Stimulated activated CD4-positive, alpha-beta T cell treated with anti-CD3 and anti-CD28 coated beads, Interleukin-15, amount 100 ng/mL, for 1 hour (primary cell): ENCODE results near the gene HYI.
"Not testable (repeated sequence)": the region's sequence is repeated elsewhere in the genome, so short reads cannot be mapped to it uniquely, and the experiment has no call there.

Source experiments
- DNase-seq, 2 donors: peaks; one replicate each; pipeline ENCODE4 v3.0.0-alpha.2; 2020; ENCODE audit warnings: low read depth in 1 of 2, low spot score in 1 of 2

Gene HYI

GRCh38 chr1:43465505-43466067 lies 11.9 kb upstream of the HYI start:
- no peak for DNase-seq

GRCh38 chr1:43464681-43465504 lies 11.2 kb upstream of the HYI start:
- DNase-seq, result no peak

- no peak for DNase-seq
Measured at GRCh38 chr1:43463479-43463878, 9.7 kb upstream of the HYI start.

- no peak for DNase-seq
Measured at GRCh38 chr1:43460988-43461693, 7.4 kb upstream of the HYI start.

GRCh38 chr1:43458379-43458778 lies 4.6 kb upstream of the HYI start:
- not testable (repeated sequence) for DNase-seq

GRCh38 chr1:43455213-43455889 lies 1.6 kb upstream of the HYI start:
- DNase-seq, result no peak

GRCh38 chr1:43454270-43455011 lies 710 bp upstream of the HYI start:
- peak; percentile 18 to 19 for DNase-seq

GRCh38 chr1:43452789-43453441 lies 816 bp downstream of the HYI start:
- no peak for DNase-seq

- DNase-seq, result no peak
Measured at GRCh38 chr1:43451701-43452532, 1.8 kb downstream of the HYI start.

- DNase-seq, result no peak
Measured at GRCh38 chr1:43451157-43451591, 2.6 kb downstream of the HYI start.

GRCh38 chr1:43450251-43450941 lies 3.3 kb downstream of the HYI start:
- DNase-seq, result no peak

- DNase-seq, result no peak
Measured at GRCh38 chr1:43449708-43450069, 4.0 kb downstream of the HYI start.

- DNase-seq, result no peak
Measured at GRCh38 chr1:43448955-43449707, 4.6 kb downstream of the HYI start.

GRCh38 chr1:43447891-43448708 lies 5.6 kb downstream of the HYI start:
- no peak for DNase-seq

- no peak for DNase-seq
Measured at GRCh38 chr1:43446881-43447835, 6.6 kb downstream of the HYI start.

GRCh38 chr1:43446388-43446740 lies 7.4 kb downstream of the HYI start:
- DNase-seq, result no peak
